ENCODE measurements around the gene DNAJB12.

- no peak for TF ChIP-seq CTCF (IDR thresholded peaks at IDR 0.05; ENCODE audit: low read length)
- TF ChIP-seq EZH2 (optimal IDR thresholded peaks at IDR 0.05; ENCODE audit: low read depth, low read length): no peak
- no peak for TF ChIP-seq EZH2phosphoT487 (IDR thresholded peaks at IDR 0.05; ENCODE audit: low read length)
Observed at GRCh38 chr10:72388062-72388461, 33.3 kb upstream of the DNAJB12 start.

Measured in MM.1S (cell line).